Measurements from ENCODE around the gene RBBP7. TPM values are rescaled to one million over a fixed set of nuclear protein-coding genes. Genes with fewer than 3 reads are reported as not detected.

RBBP7 gene
- total RNA-seq, 1 donor from 2014 or later = 115 TPM

GRCh38 chrX:16825264-16826035 is 44.7 kb downstream of the RBBP7 start:
- intact Hi-C loops (cut with micrococcal nuclease) = loop anchor here (10.0 kb wide), 1 partner anchor 219 kb away; no protein-coding TSS in a partner anchor
- no peak for DNase-seq
- no peak overlapping the region for H3K4me3 ChIP-seq
- H3K27me3 ChIP-seq (ENCODE audit: low read depth) = no peaks in the 10 kb centered on the region
- H3K27ac ChIP-seq (replicated peaks) = no peak overlapping the region
- H3K36me3 ChIP-seq = peaks cover 4% of the 10 kb centered on the region
- H3K9me3 ChIP-seq (replicated peaks) = no peaks in the 10 kb centered on the region
- TF ChIP-seq CTCF (IDR thresholded peaks at IDR 0.05; ENCODE audit: borderline replicate concordance) = no peak
- peaks cover 12% of the 10 kb centered on the region for H3K4me1 ChIP-seq

- intact Hi-C loops (cut with micrococcal nuclease) = loop anchor here (10.0 kb wide), 1 partner anchor 222 kb away; no protein-coding TSS in a partner anchor
- no peak for TF ChIP-seq CTCF (IDR thresholded peaks at IDR 0.05; ENCODE audit: borderline replicate concordance)
- H3K36me3 ChIP-seq = peaks cover 3% of the 10 kb centered on the region
Measured at GRCh38 chrX:16822723-16823122, 47.4 kb downstream of the RBBP7 start.

GRCh38 chrX:16819634-16820033 is 50.5 kb downstream of the RBBP7 start:
- no peaks in the 10 kb centered on the region for H3K4me1 ChIP-seq
- intact Hi-C loops (cut with micrococcal nuclease) = loop anchor here (10.0 kb wide), 1 partner anchor 225 kb away; no protein-coding TSS in a partner anchor
- no peaks in the 10 kb centered on the region for H3K9me3 ChIP-seq (replicated peaks)
- H3K4me3 ChIP-seq = no peak overlapping the region
- H3K27ac ChIP-seq (replicated peaks) = no peak overlapping the region
- H3K27me3 ChIP-seq (ENCODE audit: low read depth) = no peaks in the 10 kb centered on the region
- no peak for DNase-seq
- peaks cover 3% of the 10 kb centered on the region for H3K36me3 ChIP-seq
- no peak for TF ChIP-seq CTCF (IDR thresholded peaks at IDR 0.05; ENCODE audit: borderline replicate concordance)

More at GRCh38 chrX:16822723-16823122, 47.4 kb downstream of the RBBP7 start:
- H3K9me3 ChIP-seq (replicated peaks) = no peaks in the 10 kb centered on the region
- no peak for DNase-seq
- no peak overlapping the region for H3K27ac ChIP-seq (replicated peaks)
- no peak overlapping the region for H3K4me3 ChIP-seq
- H3K4me1 ChIP-seq = peaks cover 2% of the 10 kb centered on the region
- no peaks in the 10 kb centered on the region for H3K27me3 ChIP-seq (ENCODE audit: low read depth)

GRCh38 chrX:16814597-16814996 is 55.6 kb downstream of the RBBP7 start:
- Histone ChIP-seq H3K4me3 (no peak overlapping the region), H3K4me1 (no peaks in the 10 kb centered on the region), H3K27ac (replicated peaks) (no peak overlapping the region), H3K36me3 (peaks cover 3% of the 10 kb centered on the region), H3K27me3 (ENCODE audit: low read depth) (no peaks in the 10 kb centered on the region), H3K9me3 (replicated peaks) (no peaks in the 10 kb centered on the region)
- DNase-seq = no peak
- intact Hi-C loops (cut with micrococcal nuclease) = no loop called here
- no peak for TF ChIP-seq CTCF (IDR thresholded peaks at IDR 0.05; ENCODE audit: borderline replicate concordance)

- no peak for DNase-seq
- H3K4me1 ChIP-seq = peaks cover 12% of the 10 kb centered on the region
- intact Hi-C loops (cut with micrococcal nuclease) = no loop called here
- H3K36me3 ChIP-seq = no peaks in the 10 kb centered on the region
- H3K27ac ChIP-seq (replicated peaks) = peak overlapping the region; percentile 51
- H3K4me3 ChIP-seq = peak overlapping the region; percentile 48
- TF ChIP-seq CTCF (IDR thresholded peaks at IDR 0.05; ENCODE audit: borderline replicate concordance) = no peak
- H3K27me3 ChIP-seq (ENCODE audit: low read depth) = no peaks in the 10 kb centered on the region
- H3K9me3 ChIP-seq (replicated peaks) = no peaks in the 10 kb centered on the region
Measured at GRCh38 chrX:16807976-16808542, 62.1 kb downstream of the RBBP7 start.

Measured in left ventricle myocardium inferior (tissue), 1 donor.